OCI-LY1 (cell line): ENCODE measurements around the gene STKLD1.

Experiments used
- H2AFZ ChIP-seq: fragments of 200-600 bp; sonication (generic), shearing (Covaris generic); 2 replicates; pipeline ENCODE4 v1.6.0; 2014; ENCODE audit warnings: antibody characterized with exemption, mild to moderate bottlenecking, low read length
- H3F3A ChIP-seq: fragments of 200-600 bp; sonication (generic), shearing (Covaris generic); 2 replicates; pipeline ENCODE4 v1.6.0; 2014; ENCODE audit warnings: mild to moderate bottlenecking, antibody characterized with exemption, low read length, moderate library complexity; ENCODE audit not compliant: insufficient read depth
- H3K27ac ChIP-seq: fragments of 200-600 bp; sonication (generic); 2 replicates; pipeline ENCODE4 v1.5.1; 2014; ENCODE audit warnings: low read length, mixed run types, mild to moderate bottlenecking, low read depth; ENCODE audit not compliant: poor library complexity, severe bottlenecking
- H3K27me3 ChIP-seq: fragments of 200-600 bp; sonication (generic); 2 replicates; pipeline ENCODE4 v1.6.0; 2014; ENCODE audit warnings: antibody characterized with exemption, mild to moderate bottlenecking, low read length, moderate library complexity; ENCODE audit not compliant: insufficient read depth
- H3K36me3 ChIP-seq: fragments of 200-600 bp; sonication (generic); 2 replicates; pipeline ENCODE4 v1.6.1; 2014; ENCODE audit warnings: mild to moderate bottlenecking, antibody characterized with exemption, low read length, moderate library complexity, mixed read lengths; ENCODE audit not compliant: insufficient read depth
- H3K4me1 ChIP-seq: fragments of 200-600 bp; sonication (generic); 2 replicates; pipeline ENCODE4 v1.5.1; 2014; ENCODE audit warnings: mild to moderate bottlenecking, low read length, moderate library complexity; ENCODE audit not compliant: insufficient read depth, severe bottlenecking
- H3K4me2 ChIP-seq: fragments of 200-600 bp; sonication (generic), shearing (Covaris generic); 2 replicates; pipeline ENCODE4 v1.6.1; 2014; ENCODE audit warnings: low read length
- H3K4me3 ChIP-seq: fragments of 200-600 bp; sonication (generic); 2 replicates; pipeline ENCODE4 v1.5.1; 2014; ENCODE audit warnings: low read length, low read depth, mild to moderate bottlenecking, mixed read lengths; ENCODE audit not compliant: poor library complexity, severe bottlenecking
- H3K79me2 ChIP-seq: fragments of 200-600 bp; shearing (Covaris generic); 2 replicates; pipeline ENCODE4 v1.6.1; 2016; ENCODE audit warnings: mixed run types, low read length, mixed read lengths; ENCODE audit not compliant: insufficient read depth
- H3K9ac ChIP-seq: fragments of 200-600 bp; sonication (generic), shearing (Covaris generic); 2 replicates; pipeline ENCODE4 v1.6.1; 2014; ENCODE audit warnings: mild to moderate bottlenecking, low read length, mixed read lengths
- H3K9me2 ChIP-seq: fragments of 200-600 bp; sonication (generic), shearing (Covaris generic); 2 replicates; pipeline ENCODE4 v1.6.1; 2014; ENCODE audit warnings: low read depth, mild to moderate bottlenecking, low read length, mixed read lengths
- H3K9me3 ChIP-seq: fragments of 200-600 bp; shearing (Covaris generic); 2 replicates; pipeline ENCODE4 v1.6.1; 2014; ENCODE audit warnings: low read length, mixed read lengths
- H4K20me1 ChIP-seq: fragments of 200-600 bp; sonication (generic), shearing (Covaris generic); 2 replicates; pipeline ENCODE4 v1.6.0; 2016; ENCODE audit warnings: mild to moderate bottlenecking, low read length; ENCODE audit not compliant: insufficient read depth
- CTCF ChIP-seq: fragments of 200-600 bp; sonication (generic), shearing (Covaris generic); IDR thresholded peaks from 2 replicates; pipeline ENCODE4 v1.5.1; 2017; ENCODE audit warnings: mild to moderate bottlenecking, antibody characterized with exemption, low read length, moderate library complexity, mixed read lengths
- EZH2 ChIP-seq: fragments of 200-600 bp; sonication (generic), shearing (Covaris generic); IDR thresholded peaks from 2 replicates; pipeline ENCODE4 v1.8.0; 2017; ENCODE audit warnings: borderline replicate concordance, mixed run types, mild to moderate bottlenecking, antibody characterized with exemption, low read length, moderate library complexity, mixed read lengths

The STKLD1 gene

GRCh38 chr9:133348718-133349573, 27.2 kb upstream of the STKLD1 start:
- Histone ChIP-seq H3F3A (peaks cover 20% of the 10 kb centered on the region), H2AFZ (no peak overlapping the region)

GRCh38 chr9:133349965-133350616, 26.1 kb upstream of the STKLD1 start:
- H2AFZ ChIP-seq = no peak overlapping the region
- no peaks in the 10 kb centered on the region for H3K9me3 ChIP-seq
- H3K4me2 ChIP-seq = peak overlapping the region; percentile 100
- no peak for TF ChIP-seq CTCF
- no peak for TF ChIP-seq EZH2
- H3K4me1 ChIP-seq = peaks cover 40% of the 10 kb centered on the region
- H3K27ac ChIP-seq = peak overlapping the region; percentile 85
- peaks cover 13% of the 10 kb centered on the region for H3K79me2 ChIP-seq
- peak overlapping the region; percentile 98 for H3K4me3 ChIP-seq
- H3K9me2 ChIP-seq = no peaks in the 10 kb centered on the region
- H3K36me3 ChIP-seq = peaks cover 65% of the 10 kb centered on the region
- no peaks in the 10 kb centered on the region for H4K20me1 ChIP-seq
- H3F3A ChIP-seq = peaks cover 22% of the 10 kb centered on the region
- H3K27me3 ChIP-seq = no peaks in the 10 kb centered on the region
- peak overlapping the region; percentile 100; the same call in 1 of the 2 replicates for H3K9ac ChIP-seq

More at GRCh38 chr9:133348718-133349573, 27.2 kb upstream of the STKLD1 start:
- peak overlapping the region; percentile 100 for H3K4me2 ChIP-seq
- no peaks in the 10 kb centered on the region for H3K27me3 ChIP-seq
- no peaks in the 10 kb centered on the region for H3K9me3 ChIP-seq
- peaks cover 13% of the 10 kb centered on the region for H3K79me2 ChIP-seq
- H3K27ac ChIP-seq = peak overlapping the region; percentile 85
- no peaks in the 10 kb centered on the region for H4K20me1 ChIP-seq
- no peaks in the 10 kb centered on the region for H3K9me2 ChIP-seq
- H3K4me1 ChIP-seq = peaks cover 31% of the 10 kb centered on the region
- TF ChIP-seq CTCF (no peak), EZH2 (no peak)
- peak overlapping the region; percentile 98 for H3K4me3 ChIP-seq
- H3K36me3 ChIP-seq = peaks cover 76% of the 10 kb centered on the region
- H3K9ac ChIP-seq = peak overlapping the region; percentile 100

GRCh38 chr9:133351526-133351907, 24.6 kb upstream of the STKLD1 start:
- TF ChIP-seq CTCF (no peak), EZH2 (no peak)
- Histone ChIP-seq H4K20me1 (no peaks in the 10 kb centered on the region), H3K4me3 (no peak overlapping the region), H3K27me3 (no peaks in the 10 kb centered on the region), H3K79me2 (peaks cover 13% of the 10 kb centered on the region), H3K27ac (no peak overlapping the region), H3K36me3 (peaks cover 54% of the 10 kb centered on the region), H3K9ac (no peak overlapping the region), H3K4me2 (no peak overlapping the region), H3F3A (peaks cover 26% of the 10 kb centered on the region), H3K9me2 (no peaks in the 10 kb centered on the region), H3K9me3 (no peaks in the 10 kb centered on the region), H2AFZ (no peak overlapping the region), H3K4me1 (peaks cover 40% of the 10 kb centered on the region)
